NCI-H1105 treated with DMSO at 0.1 percent for 48 hours (cell line): ENCODE results near the gene RBMS3.

Source experiments
- DNase-seq: peaks from one replicate; lab custom pipeline; 2025; lab: John Stamatoyannopoulos, UW

The RBMS3 gene

GRCh38 chr3:29940759-29941323 lies 660.0 kb downstream of the RBMS3 start:
- DNase-seq = no peak

- DNase-seq = no peak
These were observed 661.4 kb downstream of the RBMS3 start for GRCh38 chr3:29942297-29942696.

- DNase-seq = no peak
These were observed 668.3 kb downstream of the RBMS3 start for GRCh38 chr3:29949131-29949530.

GRCh38 chr3:29949940-29950616 lies 669.2 kb downstream of the RBMS3 start:
- no peak for DNase-seq

GRCh38 chr3:29952431-29952830 lies 671.6 kb downstream of the RBMS3 start:
- no peak for DNase-seq

- DNase-seq = no peak
These were observed 674.5 kb downstream of the RBMS3 start for GRCh38 chr3:29955413-29955812.

- DNase-seq = no peak
These were observed 677.9 kb downstream of the RBMS3 start for GRCh38 chr3:29958816-29959215.

GRCh38 chr3:29971895-29972294 lies 691.0 kb downstream of the RBMS3 start:
- no peak for DNase-seq

- no peak for DNase-seq
These were observed 691.6 kb downstream of the RBMS3 start for GRCh38 chr3:29972320-29972993.

- no peak for DNase-seq
These were observed 692.9 kb downstream of the RBMS3 start for GRCh38 chr3:29973763-29974162.

- no peak for DNase-seq
These were observed 696.0 kb downstream of the RBMS3 start for GRCh38 chr3:29976871-29977270.

GRCh38 chr3:29977360-29977759 lies 696.5 kb downstream of the RBMS3 start:
- DNase-seq = no peak

GRCh38 chr3:29978036-29978435 lies 697.2 kb downstream of the RBMS3 start:
- DNase-seq = no peak

GRCh38 chr3:29991198-29991597 lies 710.3 kb downstream of the RBMS3 start:
- no peak for DNase-seq

GRCh38 chr3:30002797-30003196 lies 721.9 kb downstream of the RBMS3 start:
- no peak for DNase-seq

GRCh38 chr3:30003741-30004140 lies 722.9 kb downstream of the RBMS3 start:
- no peak for DNase-seq

- DNase-seq = no peak
These were observed 723.6 kb downstream of the RBMS3 start for GRCh38 chr3:30004481-30004880.

- DNase-seq = no peak
These were observed 725.2 kb downstream of the RBMS3 start for GRCh38 chr3:30006111-30006510.

GRCh38 chr3:30007668-30008067 lies 726.8 kb downstream of the RBMS3 start:
- no peak for DNase-seq

- DNase-seq = no peak
These were observed 730.4 kb downstream of the RBMS3 start for GRCh38 chr3:30011237-30011803.

GRCh38 chr3:30012941-30013543 lies 732.2 kb downstream of the RBMS3 start:
- peak; percentile 54 for DNase-seq

- DNase-seq = no peak
These were observed 737.0 kb downstream of the RBMS3 start for GRCh38 chr3:30017901-30018300.

GRCh38 chr3:30020380-30020779 lies 739.5 kb downstream of the RBMS3 start:
- DNase-seq = no peak
